NCI-H146 treated with DMSO at 0.1 percent for 48 hours (cell line): ENCODE data around the gene ZSCAN5B.
"Not testable (repeated sequence)": the region's sequence is repeated elsewhere in the genome, so short reads cannot be mapped to it uniquely, and the experiment has no call there.

Experiments used
- DNase-seq: peaks from one replicate; lab custom pipeline; 2025; ENCODE audit not compliant: unreplicated experiment; lab: John Stamatoyannopoulos, UW

ZSCAN5B gene

DNA sequence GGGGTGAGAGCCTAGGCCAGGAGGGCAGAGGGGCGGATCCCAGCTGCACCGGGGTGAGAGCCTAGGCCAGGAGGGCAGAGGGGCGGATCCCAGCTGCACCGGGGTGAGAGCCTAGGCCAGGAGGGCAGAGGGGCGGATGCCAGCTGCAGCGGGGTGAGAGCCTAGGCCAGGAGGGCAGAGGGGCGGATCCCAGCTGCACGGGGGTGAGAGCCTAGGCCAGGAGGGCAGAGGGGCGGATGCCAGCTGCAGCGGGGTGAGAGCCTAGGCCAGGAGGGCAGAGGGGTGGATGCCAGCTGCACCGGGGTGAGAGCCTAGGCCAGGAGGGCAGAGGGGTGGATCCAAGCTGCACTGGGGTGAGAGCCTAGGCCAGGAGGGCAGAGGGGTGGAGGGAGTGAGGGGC, 21.3 kb downstream of the ZSCAN5B start:
- DNase-seq, result not testable (repeated sequence)

DNA sequence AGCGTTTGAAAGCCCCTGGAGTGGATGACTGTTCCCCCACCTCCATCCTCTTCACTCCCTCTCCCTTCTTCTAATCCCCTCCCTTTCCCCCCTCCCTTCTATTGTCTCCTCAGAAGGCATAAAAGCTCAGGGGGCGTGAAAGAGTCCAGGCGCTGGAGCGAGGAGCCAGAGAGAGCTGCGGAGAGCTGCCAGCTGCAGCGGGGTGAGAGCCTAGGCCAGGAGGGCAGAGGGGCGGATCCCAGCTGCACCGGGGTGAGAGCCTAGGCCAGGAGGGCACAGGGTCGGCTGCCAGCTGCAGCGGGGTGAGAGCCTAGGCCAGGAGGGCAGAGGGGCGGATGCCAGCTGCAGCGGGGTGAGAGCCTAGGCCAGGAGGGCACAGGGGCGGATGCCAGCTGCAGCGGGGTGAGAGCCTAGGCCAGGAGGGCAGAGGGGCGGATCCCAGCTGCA, 21.7 kb downstream of the ZSCAN5B start, which contains the start of gene GALP:
GALP (plus strand) TSS at position 148 of the 447 bp plus-strand sequence. CDS start 1,101 bp downstream, outside the sequence.
- DNase-seq, result not testable (repeated sequence)

DNA sequence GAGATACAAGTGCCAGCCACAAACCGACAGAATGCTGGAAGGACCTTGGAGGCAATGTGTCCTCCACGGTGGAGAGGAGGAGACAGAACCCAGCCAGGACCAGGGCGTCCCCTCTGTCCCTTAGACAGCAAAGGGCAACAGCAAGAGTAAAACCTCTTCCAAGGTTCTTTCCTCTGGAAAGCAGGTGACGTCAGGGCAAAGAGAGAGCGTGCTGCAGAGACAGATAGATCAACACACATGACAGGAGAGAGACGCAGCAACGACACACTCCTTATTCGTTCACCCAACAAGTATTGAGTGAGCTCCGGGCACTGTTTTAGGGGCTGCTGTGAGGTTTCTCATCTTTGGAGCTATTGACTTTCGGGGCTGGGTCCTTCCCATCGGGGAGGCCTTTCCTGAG, 23.0 kb downstream of the ZSCAN5B start:
- DNase-seq, result peak; percentile 17

DNA sequence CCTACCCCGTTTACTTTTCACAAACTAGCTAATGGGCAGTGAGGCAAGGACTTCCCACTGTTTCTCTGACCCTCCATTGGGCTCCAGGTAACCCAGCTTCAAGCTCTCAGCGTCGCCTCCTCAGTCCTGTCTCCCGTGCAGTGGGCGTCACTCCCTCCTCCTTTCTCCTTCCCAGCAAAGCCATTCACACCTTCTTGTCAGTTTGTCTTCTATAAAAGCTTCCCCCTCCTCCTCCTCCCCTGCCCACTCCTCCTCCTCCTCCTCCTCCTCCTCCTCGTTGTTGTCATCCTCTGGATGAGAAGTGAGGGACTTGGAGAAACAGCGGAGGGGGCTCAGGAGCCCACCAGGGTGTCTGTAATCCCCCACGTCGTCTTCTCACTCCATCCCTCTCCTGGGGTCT, 23.5 kb downstream of the ZSCAN5B start:
- DNase-seq, result no peak

DNA sequence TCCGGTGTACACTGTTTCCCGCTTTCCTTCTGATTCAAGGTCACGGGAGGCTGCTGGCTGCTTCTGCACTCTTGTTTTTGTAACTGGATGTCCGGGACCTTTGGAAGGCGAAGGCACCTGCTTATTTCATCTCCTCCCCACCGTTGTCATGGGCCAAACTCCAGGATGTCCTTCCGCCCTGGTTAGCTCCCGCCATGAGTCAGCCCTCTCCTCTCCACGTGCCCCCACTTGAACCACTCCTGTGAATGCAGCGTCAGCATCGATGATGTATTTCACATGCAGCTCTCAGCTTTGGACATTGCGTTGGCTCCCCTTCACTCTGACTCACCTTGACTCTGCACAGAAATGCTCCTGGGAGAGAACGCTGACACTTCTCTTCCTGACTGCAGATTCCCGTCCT, 27.3 kb downstream of the ZSCAN5B start:
- DNase-seq, result no peak

DNA sequence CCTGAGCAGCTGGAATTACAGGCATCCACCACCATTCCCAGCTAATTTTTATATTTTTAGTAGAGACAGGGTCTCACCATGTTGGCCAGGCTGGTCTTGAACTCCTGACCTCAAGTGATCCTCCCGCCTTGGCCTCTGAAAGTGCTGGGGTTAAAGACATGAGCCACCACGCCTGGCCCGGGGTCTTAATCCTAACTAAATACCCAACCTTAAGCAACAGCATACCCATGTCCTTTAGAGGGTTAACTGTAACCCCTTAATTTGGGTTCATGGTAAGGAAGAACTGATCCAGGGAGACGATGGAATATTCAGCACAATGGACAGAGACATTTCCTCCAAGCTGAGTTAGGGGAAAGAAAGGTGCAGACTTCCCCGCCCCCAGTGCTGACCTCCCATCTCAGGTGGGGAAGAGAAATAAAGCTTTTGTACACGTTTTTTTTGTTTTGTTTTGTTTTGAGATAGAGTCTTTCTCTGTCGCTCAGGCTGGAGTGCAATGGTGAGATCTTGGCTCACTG, 30.5 kb downstream of the ZSCAN5B start:
- no peak for DNase-seq

DNA sequence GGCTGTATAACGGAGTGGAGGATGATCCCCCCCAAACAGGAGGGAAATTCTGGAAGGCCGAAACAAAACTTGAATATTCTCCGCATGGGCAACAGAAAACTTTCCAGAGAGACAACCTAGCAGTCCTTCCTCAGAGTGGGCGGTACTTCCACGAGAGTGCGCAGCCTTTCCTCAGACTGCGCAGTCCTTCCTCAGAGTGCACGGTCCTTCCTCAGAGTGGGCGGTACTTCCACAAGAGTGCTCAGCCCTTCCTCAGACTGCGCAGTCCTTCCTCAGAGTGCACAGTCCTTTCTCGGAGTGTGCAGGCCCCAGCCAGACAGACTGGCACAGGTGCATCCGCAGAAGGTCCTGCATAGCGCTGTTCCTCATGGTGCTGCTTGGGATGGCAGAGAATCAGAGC, 34.5 kb downstream of the ZSCAN5B start:
- no peak for DNase-seq

DNA sequence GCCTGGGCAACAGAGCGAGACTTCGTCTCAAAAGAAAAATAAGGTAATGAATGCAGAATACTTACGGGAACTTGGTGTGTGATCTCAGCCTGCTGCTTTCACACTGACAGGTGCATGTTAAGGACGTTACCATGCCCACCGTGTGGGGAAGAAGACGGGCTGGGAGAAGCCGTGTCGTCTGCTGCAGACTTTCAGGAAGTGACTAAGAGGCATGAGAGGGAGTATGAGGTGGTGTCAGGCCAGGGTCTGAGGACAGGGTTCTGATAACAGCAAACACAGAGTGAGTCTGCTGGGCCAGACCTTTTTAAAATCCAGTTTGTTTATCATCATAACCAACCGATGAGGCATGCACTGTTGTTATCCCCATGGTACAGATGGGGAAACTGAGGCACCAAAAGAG, 35.3 kb downstream of the ZSCAN5B start:
- no peak for DNase-seq

DNA sequence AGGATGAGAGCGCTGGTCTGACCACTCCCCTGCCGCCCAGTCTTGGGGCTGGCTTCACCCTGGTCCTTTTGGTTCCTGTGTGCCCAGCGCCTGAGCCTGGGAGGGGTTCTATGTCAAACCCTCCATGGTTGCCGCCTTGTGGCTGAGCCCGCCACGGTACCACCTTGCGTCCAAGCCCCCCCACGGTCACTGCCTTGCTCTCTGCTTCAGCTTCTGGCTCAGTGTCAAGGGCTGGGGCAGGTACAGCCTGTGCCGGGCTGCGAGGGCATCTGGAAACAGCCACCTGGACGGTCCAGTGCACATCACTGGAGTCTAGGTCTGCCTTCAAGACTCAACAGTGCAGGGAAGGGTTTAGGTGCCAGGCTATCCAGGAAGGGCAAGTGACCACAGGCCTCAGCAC, 36.0 kb downstream of the ZSCAN5B start:
- no peak for DNase-seq

DNA sequence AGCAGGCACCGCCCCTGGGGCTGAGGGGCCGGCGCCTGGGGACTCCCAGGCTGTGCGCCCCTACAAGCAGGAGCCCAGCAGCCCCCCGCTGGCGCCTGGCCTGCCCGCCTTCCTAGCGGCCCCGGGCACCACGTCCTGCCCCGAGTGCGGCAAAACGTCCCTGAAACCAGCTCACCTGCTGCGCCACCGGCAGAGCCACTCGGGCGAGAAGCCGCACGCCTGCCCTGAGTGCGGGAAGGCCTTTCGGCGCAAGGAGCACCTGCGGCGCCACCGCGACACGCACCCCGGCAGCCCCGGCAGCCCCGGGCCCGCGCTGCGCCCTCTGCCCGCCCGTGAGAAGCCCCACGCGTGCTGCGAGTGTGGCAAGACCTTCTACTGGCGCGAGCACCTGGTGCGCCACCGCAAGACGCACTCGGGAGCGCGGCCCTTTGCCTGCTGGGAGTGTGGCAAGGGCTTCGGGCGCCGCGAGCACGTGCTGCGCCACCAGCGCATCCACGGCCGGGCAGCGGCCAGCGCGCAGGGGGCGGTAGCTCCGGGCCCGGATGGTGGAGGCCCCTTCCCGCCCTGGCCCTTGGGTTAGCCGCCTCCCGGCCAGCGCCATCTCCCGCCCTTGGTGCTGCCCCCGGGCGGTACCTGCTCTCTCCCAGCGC, 37.8 kb downstream of the ZSCAN5B start:
- DNase-seq, result no peak

DNA sequence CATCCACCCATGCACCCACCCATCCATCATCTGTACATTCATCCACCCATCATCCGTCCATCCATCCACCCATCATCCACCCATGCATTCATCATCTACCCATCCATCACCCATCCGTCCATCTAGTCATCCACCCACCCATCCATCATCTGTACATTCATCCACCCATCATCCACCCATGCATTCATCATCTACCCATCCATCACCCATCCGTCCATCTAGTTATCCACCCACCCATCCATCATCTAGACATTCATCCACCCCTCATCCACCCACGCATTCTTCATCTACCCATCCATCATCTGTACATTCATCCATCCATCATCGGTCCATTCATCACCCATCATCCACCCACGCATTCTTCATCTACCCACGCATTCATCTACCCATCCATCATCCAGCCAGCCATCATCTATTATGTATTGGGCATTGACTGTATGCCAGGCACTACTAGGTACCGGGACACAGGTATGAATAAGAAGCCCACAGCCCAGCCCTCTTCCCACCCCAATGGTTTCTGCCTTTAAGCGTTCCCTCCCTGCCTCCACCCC, 38.5 kb downstream of the ZSCAN5B start:
- DNase-seq, result no peak

DNA sequence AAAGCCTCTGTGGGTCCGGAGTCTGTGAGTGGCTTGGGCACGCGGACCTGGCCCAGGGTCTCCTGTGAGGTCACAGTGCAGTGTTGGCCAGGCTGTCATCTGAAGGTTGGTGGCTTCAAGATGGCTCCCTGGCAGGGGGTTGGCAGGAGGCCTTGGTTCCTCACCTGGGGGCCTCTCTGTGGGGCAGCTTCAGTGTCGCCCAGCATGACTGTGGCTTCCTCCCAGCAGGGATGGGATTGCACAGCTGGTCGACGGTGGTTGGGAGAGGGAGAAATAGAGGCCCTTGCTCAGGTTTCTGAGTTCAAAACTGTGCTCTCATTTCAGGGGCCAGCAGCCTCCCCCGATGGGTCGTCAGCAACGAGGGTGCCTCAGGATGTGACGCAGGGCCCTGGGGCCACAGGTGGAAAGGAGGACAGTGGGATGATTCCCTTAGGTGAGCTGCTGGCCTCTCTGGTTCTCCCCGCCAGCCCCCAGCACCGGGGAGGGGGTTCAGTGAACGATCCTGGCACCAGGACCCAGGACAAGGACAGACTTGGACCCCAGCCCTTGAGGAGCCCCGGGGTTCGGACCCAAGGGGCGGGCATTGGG, 39.3 kb downstream of the ZSCAN5B start:
- no peak for DNase-seq

DNA sequence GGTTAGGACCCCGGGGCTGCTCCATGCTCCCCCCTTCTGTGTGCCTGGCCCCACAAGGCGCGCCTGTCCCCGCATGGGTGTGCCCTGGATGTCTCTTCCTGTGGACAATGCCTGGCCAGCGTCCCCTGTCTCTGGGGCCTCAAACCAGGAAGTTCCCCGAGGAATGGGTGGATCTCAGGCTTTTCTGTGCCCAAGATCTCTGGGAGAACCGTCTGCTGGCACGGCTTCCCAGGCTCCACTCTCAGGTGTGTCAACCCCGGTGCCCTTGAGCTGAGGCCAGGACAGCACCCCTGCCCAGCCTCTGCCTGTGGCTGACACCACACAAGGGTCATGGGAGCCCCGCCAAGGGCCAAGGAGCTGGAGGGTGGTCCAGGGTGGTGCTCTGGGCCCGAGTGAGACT, 40.8 kb downstream of the ZSCAN5B start:
- no peak for DNase-seq

DNA sequence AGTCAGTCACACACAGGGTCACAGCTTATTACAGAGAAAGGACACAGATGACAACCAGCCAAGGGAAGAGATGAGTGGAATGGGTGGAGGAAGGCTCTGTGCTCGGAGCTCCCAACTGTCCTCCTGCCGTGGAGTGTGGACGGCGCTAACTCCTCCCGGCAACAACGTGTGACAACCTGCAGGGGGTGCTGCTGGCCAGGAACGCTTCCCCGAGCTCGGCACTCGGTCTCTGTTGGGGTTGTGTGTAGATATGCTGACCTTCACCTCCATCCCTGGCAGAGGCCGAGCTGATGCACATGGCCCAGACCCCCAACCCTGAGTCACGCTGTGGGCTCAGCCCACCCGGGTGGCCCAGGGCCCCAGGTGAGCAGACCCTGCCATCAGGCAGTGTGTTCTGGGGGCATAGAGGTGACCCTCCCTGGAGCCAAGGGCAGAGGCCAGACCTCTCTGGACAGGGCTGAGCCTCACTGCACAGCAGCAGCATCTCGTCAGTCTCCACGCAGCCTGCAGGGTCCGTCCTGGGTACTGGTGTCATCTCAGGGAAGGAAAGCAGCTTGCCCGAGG, 42.4 kb downstream of the ZSCAN5B start:
- no peak for DNase-seq

DNA sequence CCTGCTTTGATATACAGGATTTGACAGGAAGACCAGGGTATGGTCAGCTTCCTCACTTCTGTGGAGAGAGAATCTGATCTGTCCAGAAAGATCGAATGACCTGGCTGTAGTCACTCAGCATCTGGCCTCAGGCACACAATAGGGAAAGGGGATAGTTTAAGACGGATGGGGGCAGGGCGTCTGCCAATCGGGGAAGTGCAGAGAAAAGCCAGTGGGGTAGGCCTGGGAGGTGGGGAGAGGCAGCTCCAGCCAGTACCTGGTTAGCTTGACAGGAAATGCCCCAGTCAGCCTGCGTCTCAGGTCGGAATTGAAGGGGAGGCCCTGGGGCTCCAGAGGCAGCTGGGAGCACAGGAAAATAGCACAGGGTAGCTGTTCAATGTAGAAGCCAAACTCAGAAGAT, 44.1 kb downstream of the ZSCAN5B start:
- no peak for DNase-seq

DNA sequence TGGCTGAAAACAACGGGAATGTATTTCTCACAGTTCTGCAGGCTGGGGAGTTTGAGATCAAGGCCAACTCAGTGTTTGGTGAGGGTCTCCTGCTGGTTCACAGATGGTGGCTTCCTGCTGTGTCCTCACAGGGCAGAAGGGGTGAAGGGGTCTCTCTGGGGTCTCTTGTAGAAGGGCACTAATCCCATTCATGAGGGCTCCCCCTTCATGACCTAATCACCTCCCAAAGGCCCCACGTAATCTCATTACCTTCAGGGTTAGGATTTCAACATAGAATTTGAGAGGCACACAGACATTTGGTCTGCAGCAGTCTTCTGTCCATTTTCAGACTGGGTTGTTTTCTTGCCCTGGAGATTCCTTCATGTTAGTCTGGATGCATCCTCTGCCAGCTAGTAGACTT, 44.9 kb downstream of the ZSCAN5B start:
- no peak for DNase-seq

DNA sequence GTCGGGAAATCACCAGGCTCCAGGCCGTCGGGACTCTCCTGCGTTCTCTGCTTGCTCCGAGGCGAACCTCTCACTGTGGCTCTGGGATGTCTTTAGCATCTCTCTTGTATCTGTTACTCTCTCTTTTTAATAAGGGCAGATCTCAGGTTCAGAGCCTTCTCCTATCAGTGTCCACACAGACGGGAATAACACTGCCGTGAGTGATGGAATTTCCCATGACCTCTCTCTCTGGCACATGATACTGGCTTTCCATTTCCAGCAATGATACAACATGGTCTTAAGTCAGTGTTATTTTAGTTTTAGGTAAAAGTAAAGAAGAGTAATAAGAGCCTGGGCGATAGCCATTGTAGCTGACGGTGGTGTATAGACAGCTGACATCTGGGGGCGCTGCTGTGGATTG, 47.2 kb downstream of the ZSCAN5B start:
- no peak for DNase-seq

DNA sequence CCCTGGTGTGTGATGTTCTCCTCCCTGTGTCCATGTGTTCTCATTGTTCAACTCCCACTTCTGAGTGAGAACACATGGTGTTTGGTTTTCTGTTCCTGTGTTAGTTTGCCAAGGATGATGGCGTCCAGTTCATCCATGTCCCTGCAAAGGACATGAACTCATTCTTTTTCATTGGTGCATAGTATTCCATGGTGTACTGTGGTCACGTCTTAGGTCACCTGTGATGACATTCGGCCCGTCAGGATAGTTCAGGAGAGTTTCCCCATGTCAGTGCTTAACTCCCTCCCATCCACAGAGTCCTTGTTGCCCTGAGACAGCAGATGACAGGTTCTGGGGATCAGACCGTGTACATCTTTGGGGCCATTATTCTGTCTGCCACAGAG, 47.9 kb downstream of the ZSCAN5B start:
- no peak for DNase-seq

DNA sequence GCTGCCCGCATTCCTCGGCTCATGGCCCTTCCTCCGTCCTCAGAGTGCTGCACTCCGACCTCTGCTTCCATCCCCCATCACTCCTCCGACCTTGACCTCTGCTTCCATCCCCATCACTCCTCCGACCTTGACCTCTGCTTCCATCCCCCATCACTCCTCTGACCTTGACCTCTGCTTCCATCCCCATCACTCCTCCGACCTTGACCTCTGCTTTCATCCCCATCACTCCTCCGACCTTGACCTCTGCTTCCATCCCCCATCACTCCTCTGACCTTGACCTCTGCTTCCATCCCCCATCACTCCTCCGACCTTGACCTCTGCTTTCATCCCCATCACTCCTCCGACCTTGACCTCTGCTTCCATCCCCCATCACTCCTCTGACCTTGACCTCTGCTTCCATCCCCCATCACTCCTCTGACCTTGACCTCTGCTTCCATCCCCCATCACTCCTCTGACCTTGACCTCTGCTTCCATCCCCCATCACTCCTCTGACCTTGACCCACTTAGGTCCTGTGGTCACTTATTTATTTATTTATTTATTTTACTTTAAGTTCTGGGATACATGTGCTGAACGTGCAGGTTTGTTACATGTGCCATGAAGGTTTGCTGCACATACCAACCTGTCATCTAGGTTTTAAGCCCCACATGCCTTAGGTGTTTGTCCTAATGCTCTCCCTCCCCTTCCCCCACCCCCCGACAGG, 48.5 kb downstream of the ZSCAN5B start:
- not testable (repeated sequence) for DNase-seq

DNA sequence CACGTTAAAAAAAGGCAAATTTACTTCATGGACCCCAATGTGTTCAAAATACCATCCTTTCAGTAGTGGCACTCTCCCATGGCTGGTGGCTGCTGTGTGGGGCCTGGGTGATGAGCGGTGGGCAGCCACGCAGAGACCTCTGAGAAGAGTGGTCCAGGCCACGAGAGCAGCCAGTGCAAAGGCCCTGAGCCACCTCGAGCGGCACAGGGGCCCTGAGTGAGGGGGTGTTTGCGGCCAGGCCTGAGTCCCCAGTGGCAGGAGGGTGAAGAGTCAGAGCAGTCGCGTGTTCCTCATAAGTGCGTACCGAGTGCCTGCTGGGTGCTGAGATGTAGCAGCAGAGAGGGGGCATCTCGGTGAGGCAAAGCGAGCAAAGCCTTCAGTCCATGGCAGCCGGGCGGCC, 49.5 kb downstream of the ZSCAN5B start:
- DNase-seq, result no peak

DNA sequence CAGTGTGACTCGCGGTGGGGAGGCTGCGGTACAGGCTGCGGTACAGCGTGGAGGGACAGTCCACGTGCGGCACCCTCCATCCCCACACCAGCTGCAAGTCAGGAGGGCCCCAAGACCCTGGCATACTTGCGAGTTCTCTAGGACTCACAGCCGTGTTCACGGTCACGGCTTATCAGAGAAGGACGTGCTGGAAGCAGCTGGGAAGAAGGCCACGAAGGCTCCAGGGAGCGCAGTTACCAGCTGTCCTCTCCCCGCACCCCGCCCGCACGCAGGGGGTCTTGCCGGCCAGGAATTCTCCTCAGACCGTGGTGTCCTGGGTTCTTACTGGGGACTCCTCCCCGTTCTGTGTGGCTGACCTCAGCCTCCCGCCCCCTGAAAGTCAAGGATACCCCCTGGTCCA, 50.3 kb downstream of the ZSCAN5B start:
- no peak for DNase-seq

DNA sequence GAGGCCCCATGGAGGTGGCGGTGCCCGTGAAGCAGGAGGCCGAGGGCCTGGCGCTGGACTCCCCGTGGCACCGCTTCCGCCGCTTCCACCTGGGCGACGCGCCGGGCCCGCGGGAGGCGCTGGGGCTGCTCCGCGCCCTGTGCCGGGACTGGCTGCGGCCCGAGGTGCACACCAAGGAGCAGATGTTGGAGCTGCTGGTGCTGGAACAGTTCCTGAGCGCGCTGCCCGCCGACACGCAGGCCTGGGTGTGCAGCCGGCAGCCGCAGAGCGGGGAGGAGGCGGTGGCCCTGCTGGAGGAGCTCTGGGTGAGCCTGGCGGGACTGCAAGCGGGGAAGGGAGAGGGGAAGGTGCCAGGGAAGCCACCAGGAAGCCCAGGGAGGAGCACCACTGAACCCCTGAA, 50.7 kb downstream of the ZSCAN5B start:
- no peak for DNase-seq
